ENCODE results near the gene TNK2.

Gene TNK2

GRCh38 chr3:195877767-195878423 lies 30.5 kb downstream of the TNK2 start:
- no peak for TF ChIP-seq FOXP2 (optimal IDR thresholded peaks at IDR 0.05; ENCODE audit: borderline replicate concordance, extremely low read depth, extremely low read length, insufficient read depth)
- TF ChIP-seq TAF1 (IDR thresholded peaks at IDR 0.05; ENCODE audit: borderline replicate concordance, insufficient read depth, low read length): no peak
- no peak for TF ChIP-seq SIN3A (IDR thresholded peaks at IDR 0.05; ENCODE audit: borderline replicate concordance, insufficient read depth, low read length)
- no peak for TF ChIP-seq POLR2AphosphoS5 (IDR thresholded peaks at IDR 0.05; ENCODE audit: low read depth, low read length)
- TF ChIP-seq REST (IDR thresholded peaks at IDR 0.05; ENCODE audit: insufficient read depth in 1 of 2, low read depth in 2 of 2, low read length in 2 of 2): no peak

GRCh38 chr3:195877136-195877715 lies 31.1 kb downstream of the TNK2 start:
- no peak for TF ChIP-seq TAF1 (IDR thresholded peaks at IDR 0.05; ENCODE audit: borderline replicate concordance, insufficient read depth, low read length)
- no peak for TF ChIP-seq REST (IDR thresholded peaks at IDR 0.05; ENCODE audit: insufficient read depth in 1 of 2, low read depth in 2 of 2, low read length in 2 of 2)
- TF ChIP-seq SIN3A (IDR thresholded peaks at IDR 0.05; ENCODE audit: borderline replicate concordance, insufficient read depth, low read length): no peak
- TF ChIP-seq FOXP2 (optimal IDR thresholded peaks at IDR 0.05; ENCODE audit: borderline replicate concordance, extremely low read depth, extremely low read length, insufficient read depth): no peak
- no peak for TF ChIP-seq POLR2AphosphoS5 (IDR thresholded peaks at IDR 0.05; ENCODE audit: low read depth, low read length)

GRCh38 chr3:195876297-195877064 lies 31.9 kb downstream of the TNK2 start:
- TF ChIP-seq SIN3A (IDR thresholded peaks at IDR 0.05; ENCODE audit: borderline replicate concordance, insufficient read depth, low read length): no peak
- no peak for TF ChIP-seq FOXP2 (optimal IDR thresholded peaks at IDR 0.05; ENCODE audit: borderline replicate concordance, extremely low read depth, extremely low read length, insufficient read depth)
- no peak for TF ChIP-seq TAF1 (IDR thresholded peaks at IDR 0.05; ENCODE audit: borderline replicate concordance, insufficient read depth, low read length)
- TF ChIP-seq POLR2AphosphoS5 (IDR thresholded peaks at IDR 0.05; ENCODE audit: low read depth, low read length): no peak
- TF ChIP-seq REST (IDR thresholded peaks at IDR 0.05; ENCODE audit: insufficient read depth in 1 of 2, low read depth in 2 of 2, low read length in 2 of 2): no peak

- no peak for TF ChIP-seq SIN3A (IDR thresholded peaks at IDR 0.05; ENCODE audit: borderline replicate concordance, insufficient read depth, low read length)
- no peak for TF ChIP-seq POLR2AphosphoS5 (IDR thresholded peaks at IDR 0.05; ENCODE audit: low read depth, low read length)
- TF ChIP-seq FOXP2 (optimal IDR thresholded peaks at IDR 0.05; ENCODE audit: borderline replicate concordance, extremely low read depth, extremely low read length, insufficient read depth): no peak
- TF ChIP-seq REST (IDR thresholded peaks at IDR 0.05; ENCODE audit: insufficient read depth in 1 of 2, low read depth in 2 of 2, low read length in 2 of 2): no peak
- no peak for TF ChIP-seq TAF1 (IDR thresholded peaks at IDR 0.05; ENCODE audit: borderline replicate concordance, insufficient read depth, low read length)
Measured at GRCh38 chr3:195875482-195876236, 32.7 kb downstream of the TNK2 start.

Measured in PFSK-1 (cell line).